ENCODE measurements around the gene TUNAR.

Gene TUNAR

GRCh38 chr14:95876761-95877538, at the start of gene TUNAR:
TUNAR (plus strand) TSS chr14:95876832.
- Mint-ChIP-seq H3K4me1 (peaks cover 7% of the 10 kb centered on the region), H3K9me3 (no peaks in the 10 kb centered on the region), H3K27ac (no peak within 1 kb of the TSS), H3K4me3 (peak within 1 kb of the TSS; percentile 77 to 84 (median 79)), H3K27me3 (ENCODE audit: low read depth) (peaks cover 93% of the 10 kb centered on the region), H3K36me3 (ENCODE audit: low read depth) (no peaks in the 10 kb centered on the region)
- TF ChIP-seq, protein P1, sequence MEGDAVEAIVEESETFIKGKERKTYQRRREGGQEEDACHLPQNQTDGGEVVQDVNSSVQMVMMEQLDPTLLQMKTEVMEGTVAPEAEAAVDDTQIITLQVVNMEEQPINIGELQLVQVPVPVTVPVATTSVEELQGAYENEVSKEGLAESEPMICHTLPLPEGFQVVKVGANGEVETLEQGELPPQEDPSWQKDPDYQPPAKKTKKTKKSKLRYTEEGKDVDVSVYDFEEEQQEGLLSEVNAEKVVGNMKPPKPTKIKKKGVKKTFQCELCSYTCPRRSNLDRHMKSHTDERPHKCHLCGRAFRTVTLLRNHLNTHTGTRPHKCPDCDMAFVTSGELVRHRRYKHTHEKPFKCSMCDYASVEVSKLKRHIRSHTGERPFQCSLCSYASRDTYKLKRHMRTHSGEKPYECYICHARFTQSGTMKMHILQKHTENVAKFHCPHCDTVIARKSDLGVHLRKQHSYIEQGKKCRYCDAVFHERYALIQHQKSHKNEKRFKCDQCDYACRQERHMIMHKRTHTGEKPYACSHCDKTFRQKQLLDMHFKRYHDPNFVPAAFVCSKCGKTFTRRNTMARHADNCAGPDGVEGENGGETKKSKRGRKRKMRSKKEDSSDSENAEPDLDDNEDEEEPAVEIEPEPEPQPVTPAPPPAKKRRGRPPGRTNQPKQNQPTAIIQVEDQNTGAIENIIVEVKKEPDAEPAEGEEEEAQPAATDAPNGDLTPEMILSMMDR (IDR thresholded peaks at IDR 0.05; ENCODE audit: unreplicated experiment in 3 of 3): no peak

DNA sequence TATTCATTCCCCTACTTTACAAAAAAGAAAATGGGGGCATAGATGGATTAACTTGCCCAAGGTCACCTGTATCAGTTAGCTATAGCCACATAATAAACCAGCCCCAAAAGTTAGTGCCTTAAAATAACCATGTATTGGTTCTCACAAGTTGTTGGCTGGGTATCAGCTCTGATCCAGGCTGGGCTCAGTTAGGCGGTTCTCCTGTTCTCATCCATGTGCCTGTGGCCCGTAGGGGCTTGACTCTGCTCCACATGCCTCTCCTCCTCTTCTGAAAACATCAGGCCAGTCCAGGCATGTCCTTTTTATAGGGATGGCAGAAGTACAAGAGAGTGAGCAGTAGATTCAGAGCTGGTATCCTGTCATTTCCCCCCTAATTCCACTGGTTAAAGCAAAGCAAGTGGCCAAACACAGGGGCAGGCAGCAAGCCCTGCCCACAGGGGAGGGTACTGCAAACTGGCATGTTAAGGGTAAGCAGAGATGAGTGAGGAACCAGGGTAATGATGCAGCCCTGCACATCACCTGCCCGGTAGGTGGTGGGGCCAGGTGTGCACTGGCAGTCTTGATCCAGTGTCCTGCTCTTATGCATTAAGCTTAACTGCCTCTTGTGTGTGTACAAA, 47.9 kb upstream of the TUNAR start:
- TF ChIP-seq, protein P1 (IDR thresholded peaks at IDR 0.05; ENCODE audit: unreplicated experiment in 3 of 3): no peak
- peaks cover 18% of the 10 kb centered on the region for H3K27me3 Mint-ChIP-seq (ENCODE audit: low read depth)
- H3K36me3 Mint-ChIP-seq (ENCODE audit: low read depth): no peaks in the 10 kb centered on the region
- no peak overlapping the region for H3K4me3 Mint-ChIP-seq
- no peak overlapping the region for H3K27ac Mint-ChIP-seq
- no peaks in the 10 kb centered on the region for H3K9me3 Mint-ChIP-seq
- H3K4me1 Mint-ChIP-seq: no peaks in the 10 kb centered on the region

- Mint-ChIP-seq H3K9me3 (no peaks in the 10 kb centered on the region), H3K4me3 (no peak overlapping the region), H3K4me1 (no peaks in the 10 kb centered on the region), H3K27ac (no peak overlapping the region), H3K36me3 (ENCODE audit: low read depth) (no peaks in the 10 kb centered on the region), H3K27me3 (ENCODE audit: low read depth) (peaks cover 20% of the 10 kb centered on the region)
- TF ChIP-seq, protein P1 (IDR thresholded peaks at IDR 0.05; ENCODE audit: unreplicated experiment in 3 of 3): no peak
Observed at GRCh38 chr14:95829321-95829720, 47.3 kb upstream of the TUNAR start.

DNA sequence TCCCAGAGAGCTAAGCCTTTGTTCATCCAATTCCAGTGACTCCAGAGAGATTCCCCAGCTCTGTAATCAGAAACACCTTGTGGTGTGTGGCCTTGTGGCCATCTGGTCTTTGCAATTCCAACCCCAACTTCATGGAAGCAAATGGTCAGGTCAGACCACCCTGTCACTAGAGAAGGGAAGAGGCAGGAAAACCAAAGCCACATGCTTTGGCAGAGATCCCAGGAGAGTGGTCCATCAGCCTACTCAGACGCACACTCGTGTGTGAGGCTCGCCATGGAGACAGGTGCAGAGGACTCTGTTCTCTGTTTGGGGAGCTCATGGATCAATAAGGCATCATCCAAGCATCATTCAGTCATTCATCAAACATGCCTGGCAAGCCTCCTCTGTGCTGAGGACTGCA, 46.2 kb upstream of the TUNAR start:
- TF ChIP-seq, protein P1 (IDR thresholded peaks at IDR 0.05; ENCODE audit: unreplicated experiment in 3 of 3): no peak
- no peaks in the 10 kb centered on the region for H3K4me1 Mint-ChIP-seq
- no peaks in the 10 kb centered on the region for H3K36me3 Mint-ChIP-seq (ENCODE audit: low read depth)
- H3K27ac Mint-ChIP-seq: no peak overlapping the region
- H3K4me3 Mint-ChIP-seq: no peak overlapping the region
- H3K9me3 Mint-ChIP-seq: no peaks in the 10 kb centered on the region
- peaks cover 25% of the 10 kb centered on the region for H3K27me3 Mint-ChIP-seq (ENCODE audit: low read depth)

DNA sequence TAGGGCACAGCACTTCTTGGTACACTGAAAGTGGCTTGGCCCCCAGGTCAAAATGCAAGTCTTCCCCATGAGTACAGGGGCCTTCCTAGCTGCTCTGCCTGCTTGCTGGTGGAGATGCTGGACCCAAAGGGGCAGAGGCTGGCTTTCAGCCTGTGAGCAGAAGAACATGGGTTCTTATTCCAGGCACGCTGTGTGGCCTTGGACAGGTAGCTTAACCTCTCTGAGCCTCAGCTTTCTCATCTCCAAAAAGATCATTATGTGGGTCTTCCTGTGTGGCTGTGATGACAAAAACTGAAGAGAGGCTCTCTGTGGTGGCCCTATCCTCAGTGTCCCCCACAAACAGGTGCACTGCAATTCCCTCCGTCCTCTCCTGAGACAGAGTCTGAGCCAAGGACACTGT, 45.6 kb upstream of the TUNAR start:
- Mint-ChIP-seq H3K27me3 (ENCODE audit: low read depth) (peaks cover 25% of the 10 kb centered on the region), H3K27ac (no peak overlapping the region), H3K4me3 (no peak overlapping the region), H3K9me3 (no peaks in the 10 kb centered on the region), H3K36me3 (ENCODE audit: low read depth) (no peaks in the 10 kb centered on the region), H3K4me1 (no peaks in the 10 kb centered on the region)
- TF ChIP-seq, protein P1 (IDR thresholded peaks at IDR 0.05; ENCODE audit: unreplicated experiment in 3 of 3): no peak

Data from nephron (organoid).